AG08395 (cell line): ENCODE measurements around the gene COX10.
"Not testable (repeated sequence)": the region's sequence is repeated elsewhere in the genome, so short reads cannot be mapped to it uniquely, and the experiment has no call there.

Experiments
- DNase-seq: peaks from one replicate; pipeline ENCODE4 v3.0.0; 2012; ENCODE audit warnings: mixed read lengths, low spot score

The COX10 gene

DNA sequence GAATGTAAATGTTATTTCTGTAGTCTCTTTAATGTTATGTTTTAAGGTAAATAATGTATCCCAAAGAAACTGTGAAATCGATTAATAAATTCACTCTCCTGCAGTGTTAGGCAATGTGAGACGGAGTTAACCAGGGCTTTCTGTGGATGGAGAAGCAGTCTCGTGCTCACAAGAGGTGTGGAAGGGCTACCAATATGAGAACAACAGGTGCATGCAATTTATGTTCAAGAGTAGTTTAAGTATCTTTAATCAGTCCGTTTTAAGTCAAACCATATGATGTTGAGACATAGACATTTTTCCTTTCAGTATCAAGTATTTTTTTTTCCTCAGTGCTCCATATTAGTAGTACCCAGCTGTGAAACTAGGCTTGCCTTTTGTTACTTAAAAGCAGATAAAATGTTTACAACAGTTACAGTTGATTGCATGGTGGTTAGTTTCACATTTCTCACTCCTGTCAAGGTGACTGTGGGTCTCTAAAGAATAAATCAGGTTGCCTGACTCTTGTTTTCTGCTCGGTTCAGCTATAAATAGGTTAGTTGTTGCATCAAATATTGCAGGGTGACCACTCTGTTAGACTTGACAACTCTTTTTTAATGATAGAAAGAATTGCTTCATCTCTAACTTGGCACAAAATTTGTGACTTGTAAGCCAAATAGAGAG lies 54.4 kb downstream of the COX10 start:
- DNase-seq: no peak

DNA sequence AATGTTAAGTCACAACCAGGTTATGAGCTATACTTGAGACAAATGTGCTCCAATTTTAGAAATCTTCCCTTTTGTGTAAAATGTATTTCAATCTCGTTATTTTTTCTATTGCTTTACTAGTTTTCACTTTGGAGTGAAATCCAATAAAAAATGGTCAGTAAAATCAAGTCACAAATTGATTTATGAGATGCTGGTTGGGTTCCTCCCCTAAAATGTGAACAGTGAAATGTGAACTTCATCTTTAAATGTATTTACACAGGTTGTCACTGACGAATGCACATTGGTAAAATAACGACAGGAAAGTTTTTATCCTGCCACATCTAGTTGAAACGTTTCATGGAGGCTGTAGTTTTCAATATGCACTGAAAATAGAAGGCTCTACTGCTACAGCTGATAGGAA lies 55.5 kb downstream of the COX10 start:
- DNase-seq: no peak

DNA sequence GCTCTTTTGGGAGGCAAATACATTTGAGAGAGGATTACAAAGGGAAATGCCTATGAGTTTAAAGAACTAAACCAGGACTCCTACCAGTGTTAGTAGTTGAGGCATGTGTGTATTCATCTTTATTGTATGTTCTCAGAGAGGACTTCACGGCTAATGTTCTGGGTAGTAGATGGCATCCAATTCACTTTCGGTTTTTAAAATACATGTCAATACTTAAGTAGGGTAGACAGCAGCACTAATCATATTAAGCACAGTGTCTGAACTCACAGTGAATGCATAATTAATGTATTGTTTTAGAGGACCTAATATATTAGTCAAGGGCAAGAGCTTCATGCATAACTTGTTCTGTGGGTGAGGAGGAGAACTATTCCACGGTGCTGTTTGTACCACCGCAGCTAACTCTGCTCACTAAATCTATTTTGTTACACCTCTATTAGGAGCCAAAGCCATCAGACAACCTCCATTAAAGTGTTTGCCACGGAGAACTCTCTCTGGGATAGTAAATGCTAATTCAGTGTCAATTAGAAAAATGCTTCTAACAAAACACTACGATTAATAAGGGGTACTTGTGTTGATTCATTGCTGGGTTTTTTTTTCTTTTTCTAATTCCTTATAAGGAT lies 56.3 kb downstream of the COX10 start:
- no peak for DNase-seq

DNA sequence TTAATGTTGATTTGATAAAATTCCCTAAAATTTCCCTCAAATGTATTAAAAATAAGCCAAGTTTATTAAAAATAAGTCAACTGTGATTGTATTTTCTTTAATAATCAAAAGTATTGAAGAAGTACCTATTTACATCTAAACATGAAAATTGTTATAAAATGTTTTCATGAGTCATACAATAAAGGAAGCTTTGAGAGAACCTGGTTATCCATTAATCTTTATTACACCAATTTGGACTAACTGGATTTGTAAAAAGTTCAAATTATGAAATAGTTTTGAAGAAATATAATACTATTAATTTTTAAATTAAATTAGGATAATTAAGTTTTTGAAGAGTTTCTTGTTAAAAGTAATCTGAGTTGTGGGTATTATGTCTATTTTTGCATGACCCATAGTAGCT lies 63.8 kb downstream of the COX10 start:
- DNase-seq: no peak

DNA sequence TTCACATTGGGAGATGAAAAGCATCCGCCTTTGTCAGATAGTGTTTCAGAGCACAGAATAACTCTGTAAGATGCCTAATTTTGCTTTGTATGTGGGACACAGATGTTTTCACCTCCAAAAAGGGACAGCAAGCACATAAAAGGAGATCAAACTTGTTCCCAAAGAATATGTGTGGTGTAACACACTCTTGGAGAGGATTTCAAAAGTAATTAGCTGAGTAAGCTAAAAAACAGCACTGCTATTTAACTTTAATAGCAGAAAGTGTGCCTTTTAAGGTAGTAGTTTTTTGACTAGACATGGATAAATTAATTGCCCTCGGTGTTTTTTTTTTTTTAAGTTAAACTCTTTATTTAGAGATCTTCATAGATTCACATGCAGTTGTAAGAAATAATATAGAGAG lies 65.2 kb downstream of the COX10 start:
- no peak for DNase-seq

DNA sequence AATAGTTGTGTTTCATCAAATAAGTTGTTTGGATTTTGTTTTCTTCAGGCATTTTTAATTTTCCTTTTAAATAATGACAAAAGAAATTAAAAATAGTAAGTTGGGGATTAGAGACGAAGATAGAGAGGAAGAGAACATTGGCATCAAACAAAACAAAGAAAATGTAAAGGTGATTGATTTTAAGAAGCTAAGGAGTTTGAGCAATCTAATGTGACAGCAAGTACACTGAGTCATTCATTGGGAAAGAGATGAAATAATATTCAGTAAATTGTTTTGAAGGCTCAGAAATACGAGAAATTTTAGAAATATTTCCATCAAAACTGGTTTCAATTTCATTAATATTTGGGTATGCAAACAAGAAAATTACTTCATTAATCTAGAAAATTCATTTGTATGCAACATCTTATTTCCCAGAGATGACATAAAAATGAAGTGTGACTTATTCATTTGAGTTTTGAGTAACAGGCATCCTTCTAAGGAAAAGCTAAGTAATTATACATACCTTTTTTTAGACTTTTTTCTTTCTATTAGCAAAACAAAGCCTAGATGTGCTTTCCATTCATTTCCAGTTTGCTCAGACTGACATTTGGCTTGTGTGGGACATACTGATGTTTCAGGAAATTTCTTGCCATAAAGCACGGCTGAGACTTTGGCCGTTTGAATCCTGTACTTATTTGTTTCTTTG lies 66.7 kb downstream of the COX10 start:
- DNase-seq: no peak

DNA sequence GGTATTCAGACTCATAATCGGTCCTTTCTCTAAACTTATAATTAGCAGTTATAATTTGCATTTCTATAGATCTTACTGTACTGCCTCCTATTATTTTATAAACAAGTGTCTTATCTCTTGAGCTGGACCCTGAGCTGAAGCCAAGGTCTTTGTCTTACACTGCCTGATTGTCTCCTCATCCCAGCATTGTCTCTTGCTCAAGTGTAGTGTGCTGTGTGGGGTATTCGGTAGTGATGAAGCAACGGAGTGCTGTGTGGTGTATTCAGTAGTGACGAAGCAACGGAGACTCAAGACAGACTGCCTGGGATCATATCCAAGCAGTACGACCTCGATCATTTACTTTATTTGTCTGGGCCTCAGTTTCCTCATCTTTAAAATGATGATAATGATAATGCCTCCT lies 69.3 kb downstream of the COX10 start:
- DNase-seq: no peak

DNA sequence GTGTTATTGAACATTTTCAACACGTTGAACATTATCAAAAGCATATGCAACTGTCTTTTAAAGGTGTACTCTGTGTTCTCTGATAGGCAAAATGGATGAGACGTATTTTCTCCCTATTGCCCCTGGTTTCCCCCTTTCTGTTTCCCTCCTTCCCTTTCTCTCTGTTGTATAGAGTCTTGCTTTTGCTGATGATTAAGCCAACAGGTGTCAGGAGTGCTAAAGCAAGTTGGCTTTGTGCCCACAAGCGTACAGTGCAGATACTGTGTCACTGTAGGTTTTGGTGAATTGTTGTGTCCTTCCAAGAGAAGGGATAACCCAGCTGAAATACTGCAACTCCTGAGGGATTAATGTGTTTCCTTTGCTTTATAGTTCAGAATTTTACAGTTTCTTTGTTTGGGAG lies 74.4 kb downstream of the COX10 start:
- no peak for DNase-seq

DNA sequence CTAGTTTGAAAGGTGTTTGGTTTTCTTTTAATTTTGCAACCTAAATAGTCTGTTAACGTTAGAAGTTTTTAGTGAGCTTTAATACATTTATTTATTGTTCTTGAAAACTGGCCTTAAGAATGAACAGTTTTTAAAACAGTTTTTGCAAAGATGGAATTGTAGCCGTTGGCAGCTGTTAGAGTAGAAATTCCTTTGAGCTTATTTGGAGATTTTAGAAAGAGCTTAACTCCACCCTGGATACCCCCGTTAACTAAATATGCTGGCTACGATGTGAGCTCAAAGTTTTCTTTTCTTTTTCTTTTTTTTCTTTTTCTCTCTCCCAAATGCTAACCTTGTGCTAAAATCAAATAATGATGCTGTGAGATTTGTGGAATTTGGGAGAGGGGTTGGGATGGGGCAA lies 75.2 kb downstream of the COX10 start:
- peak; percentile 7 for DNase-seq

DNA sequence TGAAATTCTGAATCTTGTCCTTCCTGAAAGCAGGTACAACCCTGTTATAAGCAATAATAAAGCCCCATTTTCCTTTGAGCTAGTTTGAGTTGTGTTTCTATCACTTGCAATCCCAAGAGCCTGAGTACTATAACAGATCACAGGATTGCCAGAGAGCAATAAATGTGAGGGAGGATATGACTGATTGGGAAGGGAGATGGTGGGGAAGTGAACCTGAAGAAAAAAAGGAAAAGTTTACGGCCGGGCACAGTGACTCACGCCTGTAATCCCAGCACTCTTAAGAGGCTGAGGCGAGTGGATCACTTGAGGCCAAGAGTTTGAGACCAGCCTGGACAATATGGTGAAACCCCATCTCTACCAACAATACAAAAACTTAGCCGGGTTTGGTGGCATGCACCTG lies 80.4 kb downstream of the COX10 start:
- DNase-seq: no peak

DNA sequence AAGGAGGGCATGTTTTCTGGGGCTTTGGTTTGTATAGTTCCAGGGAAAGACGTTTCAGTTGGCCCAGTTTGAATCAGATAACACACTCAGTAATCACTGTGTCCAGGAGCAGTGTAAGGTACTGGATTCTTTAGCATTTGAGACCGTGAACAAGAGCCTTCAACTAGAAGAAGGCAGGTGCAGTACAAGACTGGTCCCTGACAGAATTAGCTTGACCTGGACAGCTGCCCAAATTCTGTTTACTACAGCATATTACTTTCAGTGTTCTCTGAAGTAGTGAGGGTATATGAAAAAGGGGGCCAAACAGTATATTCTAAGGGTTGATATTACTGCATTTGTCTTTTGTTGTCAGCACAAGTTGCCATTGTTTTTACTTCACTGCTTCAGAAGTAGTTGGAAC lies 81.3 kb downstream of the COX10 start:
- no peak for DNase-seq

DNA sequence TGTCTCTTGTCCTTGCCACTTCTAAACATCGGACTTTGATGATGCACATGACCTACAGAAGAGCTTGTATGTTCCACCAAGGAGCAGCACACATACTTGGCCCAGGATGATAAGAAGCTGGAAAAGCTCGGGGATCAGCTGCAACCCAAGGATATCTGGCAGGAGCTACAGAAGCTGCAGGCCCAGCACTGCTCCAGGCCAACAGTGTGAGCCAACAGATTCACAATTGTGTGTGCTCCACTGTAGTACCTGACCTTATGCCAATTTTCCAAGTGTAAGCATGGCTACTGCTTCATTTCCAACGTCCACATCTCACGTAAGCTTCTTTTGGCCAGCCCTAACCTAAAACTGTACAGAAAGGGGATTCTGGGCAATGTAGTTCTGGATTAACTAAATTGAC lies 83.4 kb downstream of the COX10 start:
- no peak for DNase-seq

DNA sequence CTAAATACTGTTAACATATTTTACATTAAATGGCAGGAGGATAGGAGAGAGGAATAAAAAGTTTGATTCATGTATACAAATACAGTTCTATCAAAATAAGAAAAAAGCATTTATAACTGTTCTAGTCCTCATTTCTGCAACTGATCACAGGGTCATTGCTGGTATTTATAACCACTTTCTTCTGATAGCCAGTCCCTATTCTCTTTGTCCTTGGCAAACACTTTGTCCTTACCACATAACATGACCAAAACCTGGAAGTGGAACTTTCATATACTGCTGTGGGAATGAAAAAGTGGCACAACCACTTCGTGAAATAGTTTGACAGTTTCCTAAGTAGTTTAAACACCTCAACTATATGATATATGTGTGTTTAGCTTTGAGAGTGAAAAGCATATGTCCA lies 84.1 kb downstream of the COX10 start:
- no peak for DNase-seq

DNA sequence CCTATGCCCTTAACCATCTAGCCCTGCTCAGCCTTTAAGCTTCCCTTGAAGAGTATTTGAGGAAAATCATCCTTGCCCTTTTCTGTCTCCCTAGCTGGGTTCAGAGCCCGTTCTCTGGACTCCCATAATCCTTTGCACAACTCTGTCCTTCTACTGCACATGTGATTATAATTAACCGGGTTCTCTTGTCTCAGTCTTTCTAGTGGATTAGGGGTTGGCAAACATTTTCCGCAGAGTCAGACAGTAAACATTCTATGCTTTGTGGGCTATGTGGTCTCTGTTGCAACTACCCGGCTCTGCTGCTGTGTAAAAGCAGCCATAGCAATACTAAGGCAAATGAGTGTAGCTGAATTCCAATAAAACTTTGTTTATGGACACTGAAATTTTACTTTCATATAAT lies 87.4 kb downstream of the COX10 start:
- peak; percentile 73 for DNase-seq

DNA sequence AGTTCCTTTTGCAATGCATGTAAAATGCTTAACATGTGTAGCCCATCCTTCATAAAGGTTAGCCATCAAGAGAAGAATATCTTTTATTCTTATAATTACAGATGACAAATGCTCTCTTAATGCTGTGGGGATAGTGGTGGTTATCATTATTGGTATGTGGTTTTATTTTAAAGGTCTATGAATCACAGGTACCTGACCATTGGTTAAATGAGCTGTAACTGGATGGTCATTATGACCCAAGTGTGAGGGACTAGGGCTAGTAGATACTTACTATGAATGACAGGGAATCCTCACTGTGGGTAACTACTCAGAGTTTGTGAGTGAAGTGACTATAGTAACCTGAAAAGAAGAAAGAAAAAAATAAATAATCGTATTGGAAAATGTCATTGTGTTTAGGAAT lies 88.5 kb downstream of the COX10 start:
- DNase-seq: no peak

DNA sequence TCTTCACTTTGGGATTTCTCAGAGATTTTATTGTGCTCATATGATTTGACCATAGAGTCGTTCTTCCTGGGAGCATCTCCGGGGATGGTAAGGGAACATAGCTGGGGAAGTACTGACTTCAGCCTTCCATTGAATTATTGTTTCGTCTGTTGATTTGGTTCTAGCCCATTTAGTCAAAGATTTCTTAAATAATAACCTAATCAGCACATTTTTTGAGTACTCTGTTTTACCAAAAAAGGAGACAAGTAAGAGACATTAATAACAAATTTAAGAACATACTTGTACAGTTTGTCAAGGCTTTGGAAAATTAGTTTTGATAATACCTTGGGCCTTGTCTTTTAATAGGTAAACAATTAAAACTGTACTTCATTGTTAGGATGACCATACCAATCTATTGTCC lies 89.4 kb downstream of the COX10 start:
- no peak for DNase-seq

DNA sequence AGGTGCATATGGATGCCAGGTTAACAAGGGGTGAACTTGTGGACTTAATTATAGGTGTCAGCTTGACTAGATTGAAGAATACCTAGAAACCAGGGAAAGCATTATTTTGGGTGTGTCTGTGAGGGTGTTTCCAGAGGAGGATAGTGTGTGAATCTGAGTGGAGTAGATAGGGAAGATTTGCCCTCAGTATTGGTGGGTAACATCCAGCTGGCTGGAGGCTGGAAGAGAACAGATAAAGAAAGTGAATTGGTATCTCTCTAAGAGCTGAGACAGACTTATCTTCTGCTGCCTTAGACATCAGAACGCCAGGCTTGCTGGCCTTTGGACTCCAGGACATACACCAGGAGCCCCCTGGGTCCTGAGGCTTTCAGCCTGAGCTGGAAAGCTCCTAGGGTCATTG lies 92.1 kb downstream of the COX10 start:
- no peak for DNase-seq

DNA sequence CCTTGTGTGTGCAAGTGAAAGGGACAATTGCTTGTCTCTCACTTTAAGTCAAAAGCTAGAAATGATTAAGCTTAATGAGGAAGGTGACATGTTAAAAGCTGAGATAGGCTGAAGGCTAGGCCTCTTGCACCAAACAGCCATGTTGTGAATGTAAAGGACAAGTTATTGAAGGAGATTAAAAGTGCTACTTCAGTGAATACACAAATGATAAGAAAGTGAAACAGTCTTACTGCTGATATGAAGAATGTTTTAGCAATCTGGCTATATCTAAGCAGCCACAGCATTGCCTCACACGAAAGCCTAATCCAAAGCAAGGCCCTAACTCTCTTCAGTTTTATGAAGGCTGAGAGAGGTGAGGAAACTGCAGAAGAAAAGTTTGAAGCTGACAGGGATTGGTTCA lies 96.3 kb downstream of the COX10 start:
- DNase-seq: no peak

DNA sequence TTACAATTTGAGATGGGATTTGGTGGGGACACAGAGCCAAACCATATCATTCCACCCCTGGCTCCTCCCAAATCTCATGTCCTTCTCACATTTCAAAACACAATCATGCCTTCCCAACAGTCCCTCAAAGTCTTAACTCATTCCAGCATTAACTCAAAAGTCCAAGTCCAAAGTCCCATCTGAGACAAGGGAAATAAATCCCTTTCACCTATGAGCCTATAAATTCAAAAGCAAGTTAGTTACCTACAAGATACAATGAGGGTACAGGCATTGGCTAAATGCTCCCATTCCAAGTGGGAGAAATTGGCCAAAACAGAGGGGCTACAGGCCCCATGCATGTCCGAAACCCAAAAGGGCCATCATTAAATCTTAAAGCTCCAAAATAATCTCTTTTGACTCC lies 98.5 kb downstream of the COX10 start:
- DNase-seq: not testable (repeated sequence)

DNA sequence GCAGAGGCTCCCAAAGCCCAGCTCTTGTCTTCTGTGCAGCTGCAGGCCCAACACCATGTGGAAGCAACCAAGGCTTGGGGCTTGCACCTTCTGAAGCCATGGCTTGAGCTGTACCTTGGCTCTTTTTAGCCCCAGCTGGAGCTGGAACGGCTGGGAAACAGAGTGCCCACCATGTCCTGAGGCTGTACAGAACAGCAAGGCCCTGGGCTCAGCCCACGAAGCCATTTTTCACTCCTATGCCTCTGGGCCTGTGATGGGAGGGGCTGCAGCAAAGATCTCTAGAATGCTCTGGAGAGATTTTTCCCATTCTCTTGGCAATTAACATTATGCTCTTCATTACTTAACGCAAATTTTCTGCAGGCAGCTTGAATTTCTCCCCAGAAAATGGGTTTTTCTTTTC lies 99.3 kb downstream of the COX10 start:
- no peak for DNase-seq

DNA sequence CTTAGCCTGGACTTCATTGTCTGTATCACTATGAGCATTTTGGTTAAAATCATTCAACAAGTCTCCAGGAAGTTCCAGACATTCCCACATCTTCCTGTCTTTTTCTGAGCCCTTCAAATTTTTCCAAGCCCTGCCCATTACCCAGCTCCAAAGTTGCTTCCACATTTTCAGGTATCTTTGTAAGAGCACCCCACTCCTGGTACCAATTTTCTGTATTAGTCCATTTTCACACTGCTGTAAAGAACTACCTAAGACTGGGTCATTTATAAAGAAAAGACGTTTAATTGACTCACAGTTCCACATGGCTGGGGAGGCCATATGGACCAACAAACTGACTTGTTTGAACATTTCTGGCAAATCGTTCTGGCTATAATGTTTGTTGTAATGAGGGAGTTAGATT lies 100.0 kb downstream of the COX10 start:
- no peak for DNase-seq

DNA sequence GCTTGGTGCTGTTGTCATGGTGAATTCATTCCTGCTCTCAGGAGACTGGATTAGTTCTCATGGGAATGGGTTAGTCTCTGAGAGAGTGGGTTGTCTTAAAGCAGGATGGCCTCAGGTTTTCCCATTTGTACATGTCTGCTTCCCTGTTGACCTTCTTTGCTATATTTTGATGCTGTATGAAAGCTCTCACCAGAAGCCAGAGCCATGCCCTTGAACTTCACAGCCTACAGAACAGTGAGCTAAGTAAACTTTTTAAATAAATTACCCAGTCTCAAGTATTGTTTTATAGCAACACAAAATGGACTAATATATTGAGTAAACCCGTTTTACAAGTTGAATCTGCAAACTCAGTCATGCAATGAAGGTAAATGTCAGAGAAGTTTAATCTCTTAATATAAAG lies 100.6 kb downstream of the COX10 start:
- no peak for DNase-seq

DNA sequence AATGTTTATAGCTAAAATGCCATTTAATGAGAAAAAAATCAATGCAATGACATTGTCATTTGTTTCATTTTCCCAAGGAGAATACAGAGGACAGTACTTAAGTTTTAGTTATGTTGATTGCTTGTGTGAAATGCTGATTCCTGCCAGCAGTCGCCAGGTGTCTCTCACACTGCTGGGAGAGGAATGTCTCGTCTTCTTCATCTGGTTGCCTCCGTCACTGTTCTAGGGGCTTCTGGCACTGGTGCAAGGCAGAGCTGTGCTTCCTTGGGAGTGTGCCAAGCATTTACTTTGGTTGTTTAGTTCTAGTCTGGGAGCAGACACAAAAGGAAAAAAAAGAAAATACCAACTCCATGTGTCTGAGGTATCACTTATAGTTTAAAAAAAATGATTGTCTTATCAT lies 107.7 kb downstream of the COX10 start:
- DNase-seq: not testable (repeated sequence)

DNA sequence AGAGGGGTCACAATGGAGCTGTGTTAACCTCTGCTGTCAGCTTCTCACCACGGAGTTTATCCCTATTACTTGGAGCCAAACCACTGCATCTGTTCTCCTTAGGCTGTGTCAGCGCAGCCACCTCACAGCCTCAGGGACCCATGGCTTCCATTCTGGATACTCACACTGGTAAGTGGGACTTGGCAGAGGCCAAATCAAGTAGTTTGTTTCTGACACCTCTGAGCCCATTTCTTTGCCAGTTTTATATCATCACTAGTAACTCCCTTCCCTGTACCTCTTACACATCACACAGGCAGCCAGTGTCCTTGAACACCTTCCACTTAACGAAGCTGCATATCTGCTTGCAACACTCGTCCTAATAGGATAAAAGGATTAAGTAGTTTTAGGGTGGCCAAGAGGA lies 108.5 kb downstream of the COX10 start:
- not testable (repeated sequence) for DNase-seq
